Pons (tissue), 1 donor: ENCODE results near the gene TMED5.
"Not testable (repeated sequence)": the region's sequence is repeated elsewhere in the genome, so short reads cannot be mapped to it uniquely, and the experiment has no call there.

Source experiments
- DNase-seq: peaks from one replicate; pipeline ENCODE4 v3.0.0-alpha.2; 2016; ENCODE audit warnings: low spot score

The TMED5 gene

DNA sequence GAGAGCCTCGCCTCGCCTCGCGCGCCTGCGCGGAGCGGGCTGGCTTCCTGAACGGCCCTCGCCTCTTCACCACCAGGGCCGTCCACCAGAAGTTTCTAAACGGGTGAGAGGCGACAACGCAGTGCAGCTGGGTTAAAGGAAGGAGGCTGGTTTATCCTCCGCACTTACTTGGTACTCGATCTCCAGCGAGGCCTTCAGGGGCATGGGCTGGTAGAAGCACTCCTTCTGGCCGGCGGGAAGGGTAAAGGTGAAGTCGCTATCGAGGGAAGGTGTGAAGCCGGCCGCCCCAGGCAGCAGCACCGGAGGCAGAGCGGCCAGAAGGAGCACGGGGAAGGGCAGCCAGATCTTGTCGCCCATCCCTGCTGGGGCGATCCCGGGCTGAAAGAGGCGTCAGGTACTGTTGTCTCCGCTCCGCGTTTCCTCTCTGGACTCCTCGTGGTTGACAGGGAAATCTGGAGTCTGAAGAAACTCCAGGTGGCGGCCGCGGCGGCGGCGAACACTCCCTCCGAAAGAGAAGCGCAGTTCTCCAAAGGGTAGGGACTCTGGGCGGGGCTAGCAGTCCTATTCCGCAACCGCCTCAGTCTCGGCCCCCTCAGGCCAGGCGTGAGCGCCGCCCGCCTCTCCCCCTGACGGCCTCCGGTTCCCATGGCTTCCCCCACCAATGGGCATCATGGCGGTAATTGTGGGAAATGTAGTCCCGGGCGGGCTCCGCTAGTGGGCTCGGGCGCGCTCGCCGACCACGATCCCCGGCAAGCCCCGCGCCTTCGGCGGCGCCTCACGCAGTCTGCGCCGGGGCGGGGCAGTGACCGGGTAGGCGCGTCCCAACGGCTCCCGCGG, at the start of gene TMED5:
Gene TMED5, minus strand, starts transcription at position 528 of the 837 bp plus-strand sequence. Its CDS starts 171 bp downstream, at position 357.
- DNase-seq: peak; percentile 98

DNA sequence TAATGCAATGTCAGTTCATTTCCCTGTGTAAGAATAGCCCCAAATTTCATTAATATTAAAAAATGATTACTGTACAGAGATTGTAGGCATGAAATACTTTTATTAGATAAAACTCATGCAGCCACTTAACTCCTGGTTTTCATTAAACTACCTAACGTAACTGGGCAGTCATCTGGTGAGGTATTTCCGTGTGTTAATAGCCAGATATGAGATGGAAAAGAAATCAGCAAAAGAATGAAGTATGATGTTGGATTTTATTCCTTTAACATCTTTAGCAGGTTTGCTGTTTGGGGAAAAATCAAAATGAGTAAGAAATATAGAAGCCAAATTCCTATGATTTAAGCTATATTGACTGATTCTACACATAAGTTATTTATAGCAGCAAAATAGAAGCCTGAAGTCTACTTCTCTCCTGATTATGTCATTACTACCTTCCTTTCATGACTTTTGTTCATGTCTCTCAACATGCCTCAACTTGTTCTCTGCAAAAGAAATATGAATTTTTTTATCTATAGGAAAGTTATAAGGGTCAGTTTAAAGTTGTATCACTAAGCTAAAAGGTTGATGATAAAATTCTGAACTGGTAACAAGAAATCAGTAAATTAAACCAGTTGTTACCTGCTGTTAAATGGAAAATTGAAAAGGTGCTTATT, 42.9 kb upstream of the TMED5 start:
- no peak for DNase-seq

DNA sequence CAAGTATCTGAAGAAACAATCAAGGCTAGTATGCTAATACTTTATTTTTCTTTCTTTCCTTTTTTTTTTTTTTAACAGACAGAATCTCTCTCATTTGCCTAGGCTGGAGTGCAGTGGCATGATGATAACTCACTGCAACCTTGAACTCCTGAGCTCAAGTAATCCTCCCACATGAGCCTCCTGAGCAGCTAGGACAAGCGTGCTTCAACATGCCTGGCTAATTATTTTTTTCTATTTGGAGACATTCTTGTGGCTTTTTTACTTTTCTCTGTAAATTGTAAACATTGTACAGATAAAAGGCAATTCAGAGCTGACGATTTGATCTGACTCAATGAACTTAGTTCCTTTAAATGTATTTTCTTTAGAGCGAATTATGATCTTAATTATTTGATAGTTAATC, 41.7 kb upstream of the TMED5 start:
- no peak for DNase-seq

DNA sequence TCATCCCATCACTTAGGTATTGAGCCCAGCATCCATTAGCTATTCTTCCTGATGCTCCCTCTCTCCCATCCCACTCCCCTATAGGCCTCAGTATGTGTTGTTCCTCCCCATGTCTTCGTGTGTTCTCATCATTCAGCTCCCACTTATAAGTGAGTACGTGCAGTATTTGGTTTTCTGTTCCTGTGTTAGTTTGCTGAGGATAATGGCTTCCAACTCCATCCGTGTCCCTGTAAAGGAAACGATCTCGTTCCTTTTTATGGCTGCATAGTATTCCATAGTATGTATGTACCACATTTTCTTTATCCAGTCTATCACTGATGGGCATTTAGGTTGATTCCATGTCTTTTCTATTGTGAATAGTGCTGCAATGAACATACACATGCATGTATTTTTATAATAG, 40.5 kb upstream of the TMED5 start:
- DNase-seq: not testable (repeated sequence)

DNA sequence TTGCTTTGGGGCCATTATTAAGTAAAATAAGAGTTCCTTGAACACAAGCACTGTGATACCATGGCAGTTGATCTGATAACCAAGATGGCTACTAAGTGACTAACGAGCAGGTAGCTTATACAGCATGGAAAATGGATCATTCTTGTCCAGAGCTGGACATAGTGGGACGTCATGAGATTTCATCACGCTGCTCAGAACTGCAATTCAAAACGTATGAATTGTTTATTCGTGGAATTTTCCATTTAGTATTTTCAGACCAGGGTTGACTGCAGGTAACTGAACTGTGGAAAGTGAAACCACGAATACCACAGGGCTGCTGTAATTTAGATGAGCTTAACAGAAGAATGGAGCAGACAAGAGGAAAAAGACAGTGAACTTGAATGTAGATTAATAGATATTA, 39.2 kb upstream of the TMED5 start:
- no peak for DNase-seq

DNA sequence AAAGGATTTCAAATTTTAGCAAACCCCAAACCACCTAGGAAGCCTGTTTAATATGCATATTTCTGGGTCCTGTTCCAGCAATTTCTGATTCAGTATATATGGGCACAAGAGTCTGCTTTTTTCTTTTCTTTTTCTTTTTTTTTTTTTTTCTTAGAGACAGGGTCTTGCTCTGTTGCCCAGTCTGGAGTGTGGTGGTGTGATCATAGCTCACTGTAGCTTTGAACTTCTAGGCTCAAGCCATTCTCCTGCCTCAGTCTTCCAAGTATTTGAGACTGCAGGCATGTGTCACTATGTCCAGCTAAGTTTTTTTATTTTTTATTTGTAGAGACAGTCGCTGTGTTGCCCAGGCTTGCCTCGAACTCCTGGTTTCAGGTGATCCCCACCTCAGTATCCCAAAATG, 35.1 kb upstream of the TMED5 start:
- DNase-seq: no peak

DNA sequence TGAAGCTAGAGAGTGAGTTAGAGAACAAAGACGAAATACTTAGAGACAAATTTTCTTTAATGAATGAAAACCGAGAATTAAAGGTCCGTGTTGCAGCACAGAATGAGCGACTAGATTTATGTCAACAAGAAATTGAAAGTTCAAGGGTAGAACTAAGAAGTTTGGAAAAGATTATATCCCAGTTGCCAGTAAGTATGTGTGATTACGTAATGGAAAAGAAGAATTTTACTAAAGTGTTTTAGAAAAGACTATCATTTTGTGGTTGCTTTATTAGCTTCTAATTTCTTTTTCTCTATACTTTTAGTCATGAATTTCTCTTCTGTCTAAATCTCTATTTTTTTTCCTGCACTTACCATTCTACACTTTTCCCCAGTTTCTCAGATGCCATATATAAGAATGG, 27.0 kb upstream of the TMED5 start:
- DNase-seq: no peak

DNA sequence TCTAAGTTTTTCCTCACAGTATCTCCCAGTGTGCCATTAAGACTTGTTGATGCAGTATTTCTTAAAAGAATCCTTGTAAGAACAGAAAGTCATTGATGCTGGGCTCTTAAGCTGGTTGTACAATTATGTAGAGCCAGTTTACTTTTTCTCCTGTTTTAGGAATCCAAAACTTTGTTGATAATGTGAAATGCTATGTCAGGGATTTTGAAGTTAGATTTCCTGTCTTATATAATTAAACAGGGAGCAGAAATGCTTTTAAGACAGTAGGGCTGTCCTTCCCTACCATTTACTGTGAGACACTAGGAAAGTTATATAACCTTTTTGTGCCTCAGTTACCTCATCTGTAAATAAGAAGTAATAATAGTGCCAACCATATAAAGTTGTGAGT, 26.3 kb upstream of the TMED5 start:
- no peak for DNase-seq

DNA sequence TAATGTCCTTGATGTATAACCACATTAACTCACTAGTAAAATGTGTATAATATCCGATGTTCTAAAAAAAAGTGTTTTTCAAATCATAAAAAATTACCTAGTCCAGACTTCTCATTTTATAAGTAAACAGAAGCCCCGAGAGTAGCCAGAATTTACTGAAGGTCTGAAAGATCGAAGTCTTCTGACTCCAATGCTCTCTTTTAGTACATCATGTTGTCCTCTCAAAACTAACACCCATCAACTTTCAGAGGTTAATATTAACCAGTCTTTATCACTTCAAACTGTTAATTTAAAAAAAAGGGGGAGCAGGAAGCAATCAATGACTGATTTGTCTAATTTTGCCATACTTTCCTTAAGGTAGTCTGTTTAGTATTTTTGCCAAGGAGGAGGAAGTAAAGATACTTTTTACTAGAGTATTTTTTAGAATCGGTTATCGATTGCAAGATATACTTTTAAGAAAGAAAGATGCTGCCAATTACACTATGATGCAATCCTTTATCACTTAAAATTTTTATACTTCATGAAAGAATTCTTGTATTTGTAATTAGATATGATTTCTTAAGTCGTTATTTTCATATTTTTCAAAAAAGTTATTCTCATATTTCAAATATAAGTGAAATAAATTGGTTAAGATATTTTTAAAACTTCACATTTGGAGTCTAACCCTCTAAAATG, 25.8 kb upstream of the TMED5 start:
- DNase-seq: no peak

DNA sequence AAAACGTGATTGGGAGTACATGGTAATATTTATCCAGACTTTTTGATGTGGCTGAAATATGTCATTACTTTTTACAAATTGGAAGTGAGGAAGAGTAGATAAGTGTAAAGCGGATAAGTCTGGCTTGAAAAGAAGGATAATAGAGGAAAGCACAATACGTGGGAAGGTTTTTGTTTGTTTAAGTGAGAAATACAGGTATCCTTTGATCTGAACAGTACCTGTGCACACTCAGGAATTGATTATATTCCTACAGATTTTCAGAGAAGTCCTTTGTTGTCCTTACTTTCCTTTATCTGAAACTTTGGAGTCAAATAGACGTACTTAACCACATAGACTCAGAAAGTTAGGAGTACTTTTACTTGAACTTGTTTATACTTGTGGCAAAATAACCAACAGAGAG, 20.5 kb upstream of the TMED5 start:
- no peak for DNase-seq

DNA sequence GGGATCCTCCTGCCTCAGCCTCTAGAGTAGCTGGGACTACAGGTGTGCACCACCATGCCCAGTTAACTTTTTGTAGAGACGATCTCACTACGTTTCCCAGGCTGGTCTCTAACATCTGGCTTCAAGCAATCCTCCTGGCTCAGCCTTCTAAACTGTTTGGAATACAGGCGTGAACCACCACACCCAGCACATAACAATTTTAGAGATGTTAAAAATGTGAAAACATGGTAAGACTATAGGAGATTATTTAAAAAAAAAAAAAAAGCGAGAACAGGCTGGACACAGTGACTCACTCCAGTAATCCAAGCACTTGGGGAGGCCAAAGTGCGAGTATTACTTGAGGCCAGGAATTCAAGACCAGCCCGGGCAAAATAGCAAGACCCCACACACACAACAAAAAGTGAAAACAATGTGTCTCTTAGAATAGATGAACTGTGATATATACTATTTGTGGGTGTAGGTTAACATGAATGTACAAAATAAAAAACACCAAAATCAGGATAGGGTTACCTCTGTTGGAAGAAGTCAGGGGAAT, 19.9 kb upstream of the TMED5 start:
- no peak for DNase-seq

DNA sequence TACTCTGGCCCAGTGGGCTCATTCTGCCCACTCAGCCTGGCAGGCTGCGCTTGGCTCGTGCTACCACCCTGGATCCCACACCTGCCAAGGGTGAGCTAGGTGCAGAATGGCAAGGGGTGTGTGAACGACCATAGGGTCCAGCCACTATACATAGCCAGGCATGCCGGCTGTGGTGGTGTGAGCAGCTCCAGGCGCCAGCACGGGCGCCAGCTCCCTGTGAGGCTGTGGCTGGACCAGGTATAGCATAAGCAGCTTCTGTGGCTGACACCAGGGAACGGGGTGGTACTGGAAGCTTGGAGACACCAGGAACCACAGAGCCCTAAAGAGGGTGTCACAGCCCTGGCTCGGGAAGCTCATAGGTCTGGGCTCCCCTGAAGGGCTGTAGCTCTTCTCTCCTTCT, 18.9 kb upstream of the TMED5 start:
- no peak for DNase-seq

DNA sequence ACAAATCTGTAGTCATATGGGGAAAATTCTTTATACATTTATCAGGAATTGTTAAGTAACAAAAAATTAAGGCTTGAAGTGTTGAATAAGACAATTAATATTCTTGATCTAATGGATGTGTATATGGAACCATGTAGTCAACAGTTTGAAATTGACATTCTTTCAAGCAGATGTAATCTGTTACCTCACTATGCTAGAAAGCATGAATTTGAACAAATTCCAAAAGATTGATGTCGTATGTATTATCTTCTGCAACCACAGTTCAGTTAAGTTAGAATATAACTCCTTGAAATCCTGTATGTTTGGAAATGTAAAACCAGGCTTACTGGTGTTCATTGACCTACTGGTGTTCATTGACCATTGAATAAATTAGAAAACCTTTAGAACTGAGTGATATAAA, 16.4 kb upstream of the TMED5 start:
- no peak for DNase-seq

DNA sequence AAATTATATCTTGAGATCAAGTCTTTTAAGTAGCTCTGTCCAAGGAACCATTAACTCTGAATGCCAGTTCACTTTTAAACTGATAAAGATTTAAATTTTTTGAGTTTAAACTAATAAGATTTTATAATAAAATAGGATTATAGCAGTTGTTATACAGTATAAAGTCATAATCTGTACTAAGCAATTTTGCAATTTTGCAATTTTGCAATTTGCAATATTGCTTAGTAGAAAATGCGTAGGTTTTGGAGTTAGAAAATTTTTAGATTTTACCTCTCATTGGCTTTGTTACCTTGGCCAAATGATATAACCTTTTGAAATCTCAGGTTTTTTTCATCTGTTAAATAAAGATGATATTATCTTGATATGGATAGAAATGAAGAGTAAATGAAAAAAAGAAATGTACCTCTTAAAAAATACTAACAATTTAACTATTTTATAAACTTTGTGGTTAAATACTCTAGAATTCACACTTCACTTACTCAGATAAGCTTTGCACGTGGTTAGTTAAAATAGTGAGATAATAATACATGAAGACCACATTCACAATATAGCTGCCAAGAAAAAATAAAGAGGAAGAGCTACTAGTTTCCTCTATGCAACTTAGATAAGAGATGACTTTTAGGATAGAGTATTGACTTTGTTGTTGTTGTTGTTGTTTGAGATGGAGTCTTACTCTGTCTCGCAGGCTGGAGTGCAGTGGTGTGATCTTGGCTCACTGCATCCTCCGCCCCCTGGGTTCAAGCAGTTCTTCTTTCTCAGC, 14.2 kb upstream of the TMED5 start:
- DNase-seq: no peak

DNA sequence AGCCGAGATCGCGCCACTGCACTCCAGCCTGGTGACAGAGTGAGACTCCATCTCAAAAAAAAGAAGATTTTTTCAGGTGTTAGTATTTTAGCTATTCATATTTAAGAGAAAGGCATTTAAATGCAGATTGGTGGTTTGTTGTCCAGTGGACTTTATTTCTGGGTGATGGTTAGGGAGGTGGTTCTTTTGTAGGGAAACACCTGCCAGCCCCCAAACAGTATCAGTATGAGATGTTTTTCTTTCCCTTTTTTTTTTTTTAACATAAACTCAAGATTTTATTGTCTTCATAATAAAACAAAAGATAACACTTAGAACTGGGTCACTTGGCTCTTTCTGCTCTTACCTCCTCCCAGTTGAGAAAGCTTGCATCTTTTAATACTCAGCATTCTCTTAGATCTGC, 10.2 kb upstream of the TMED5 start:
- no peak for DNase-seq

DNA sequence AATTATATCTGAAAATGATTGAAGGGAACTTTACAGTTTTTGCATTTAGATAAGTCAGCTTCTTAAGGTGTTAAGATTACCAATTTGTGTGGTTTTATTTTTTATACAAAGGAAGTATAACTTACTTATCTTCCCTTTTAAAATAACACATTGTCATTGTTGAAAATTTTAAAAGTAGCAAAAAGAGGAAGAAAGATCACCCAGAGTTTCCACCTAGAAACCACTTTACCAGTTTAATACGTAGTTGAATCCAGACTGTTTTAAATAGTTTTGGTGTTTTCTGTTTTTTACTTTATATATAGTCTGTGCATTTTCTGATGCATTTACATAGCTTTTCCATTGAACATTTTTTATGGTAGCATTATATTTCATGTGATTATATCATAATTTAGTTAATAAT, 6.5 kb upstream of the TMED5 start:
- no peak for DNase-seq

DNA sequence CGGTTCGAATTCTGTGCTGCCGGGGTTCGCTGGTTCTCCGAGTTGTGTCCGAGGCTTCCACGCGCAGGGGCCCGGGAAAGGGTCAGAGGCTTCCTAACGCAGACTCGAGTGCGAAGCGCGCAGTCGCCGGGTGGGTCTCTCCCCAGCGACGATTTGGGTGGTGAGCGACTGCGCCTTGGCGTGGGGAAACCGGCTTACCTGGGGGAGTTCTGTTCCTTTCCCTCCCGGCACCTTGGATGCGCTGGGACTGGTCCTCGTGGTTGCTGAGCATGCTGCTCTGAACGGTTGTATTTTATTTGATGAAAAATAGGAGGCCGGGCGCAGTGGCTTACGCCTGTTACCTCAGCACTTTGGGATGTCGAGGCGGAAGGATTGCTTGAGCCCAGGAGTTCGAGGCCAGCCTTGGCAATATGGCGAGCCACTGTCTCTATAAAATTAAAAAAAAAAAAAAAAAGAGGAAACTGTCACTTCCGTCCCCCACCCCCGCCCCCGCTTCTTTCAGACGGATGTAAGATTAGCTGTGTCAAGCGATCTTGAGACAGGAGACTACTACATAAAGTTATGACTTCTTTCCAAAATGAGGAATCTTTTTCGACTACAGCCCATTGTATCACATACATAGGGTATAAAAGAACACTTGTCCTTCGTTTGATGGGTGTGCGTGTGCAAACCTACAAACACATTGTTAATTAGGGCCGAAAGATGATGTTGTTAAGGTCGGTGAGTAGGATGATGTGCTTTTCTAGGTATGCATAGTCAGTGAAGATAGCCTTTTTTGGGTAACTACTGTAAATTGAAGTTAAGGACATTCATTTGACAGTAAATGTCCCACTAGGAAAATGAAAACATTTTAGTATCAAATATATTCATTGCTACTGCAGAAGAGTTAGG, 755 bp upstream of the TMED5 start, which contains the start of gene CCDC18:
Gene CCDC18, plus strand, starts transcription at position 2 of the 891 bp plus-strand sequence. CDS start 2,638 bp downstream, outside the sequence.
- no peak for DNase-seq

DNA sequence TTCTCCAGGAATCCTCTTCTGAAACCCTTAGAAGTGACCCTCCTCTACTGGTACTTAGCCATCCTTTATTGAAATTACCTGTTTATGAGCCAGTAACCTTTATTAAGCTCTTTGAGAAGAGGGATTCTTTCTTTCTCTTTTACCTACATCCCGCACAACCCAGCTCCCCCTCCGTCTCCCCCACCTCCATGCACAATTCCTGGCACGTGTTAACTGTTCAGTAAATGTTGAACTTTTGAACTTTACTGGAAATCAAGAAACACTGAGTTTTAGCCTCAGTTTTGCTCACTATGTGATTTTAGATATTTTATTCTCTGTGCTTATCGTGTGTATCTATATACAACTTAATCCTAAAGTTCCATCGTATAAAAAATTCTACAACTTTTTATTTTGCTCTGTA, 1.8 kb downstream of the TMED5 start:
- DNase-seq: no peak

DNA sequence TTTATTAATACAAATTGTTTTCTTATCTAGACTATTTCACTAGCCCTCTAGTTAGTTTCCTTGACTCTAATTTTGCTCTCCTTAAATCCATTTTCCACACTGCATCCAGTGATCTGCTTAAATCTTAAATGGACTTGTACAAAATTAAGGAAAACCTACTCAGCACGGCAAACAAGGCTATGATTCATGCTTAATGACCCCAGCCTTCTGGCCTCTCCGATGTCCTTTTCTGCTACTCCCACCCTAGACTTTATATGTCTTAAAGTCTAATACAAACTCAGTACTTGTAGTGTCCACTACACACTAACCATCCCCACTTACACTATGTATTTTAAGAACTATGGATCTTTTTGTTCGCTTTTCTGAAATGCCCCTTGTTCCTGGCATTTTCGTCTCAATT, 2.2 kb downstream of the TMED5 start:
- no peak for DNase-seq

DNA sequence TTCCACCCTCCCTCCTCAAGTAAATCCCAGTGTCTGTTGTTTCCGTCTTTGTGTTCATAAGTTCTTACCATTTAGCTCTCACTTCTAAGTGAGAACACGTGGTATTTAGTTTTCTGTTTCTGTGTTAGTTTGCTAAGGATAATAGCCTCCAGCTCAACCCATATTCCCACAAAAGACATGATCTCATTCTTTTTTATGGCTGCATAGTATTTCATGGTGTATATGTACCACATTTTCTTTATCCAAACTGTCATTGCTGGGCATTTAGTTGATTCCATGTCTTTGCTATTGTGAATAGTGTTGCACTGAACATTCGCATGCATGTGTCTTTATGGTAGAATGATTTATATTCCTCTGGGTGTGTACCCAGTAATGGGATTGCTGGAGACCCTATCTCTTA, 5.6 kb downstream of the TMED5 start:
- not testable (repeated sequence) for DNase-seq

DNA sequence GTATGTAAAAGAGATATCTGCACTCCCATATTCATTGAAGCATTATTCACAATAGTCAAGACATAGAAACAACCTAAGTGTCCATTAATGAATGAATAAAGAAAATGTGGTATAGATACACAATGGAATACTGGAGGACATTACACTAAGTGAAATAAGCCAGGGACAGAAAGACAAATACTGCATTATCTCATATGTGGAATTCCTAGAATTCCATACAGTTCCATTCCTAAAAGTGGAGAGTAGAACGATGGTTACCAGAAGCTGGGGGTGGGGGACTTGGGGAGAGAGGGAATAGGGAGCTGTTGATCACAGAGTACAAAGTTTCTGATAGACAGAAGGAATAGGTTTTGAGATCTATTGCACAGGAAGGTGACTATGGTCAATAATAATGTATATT, 7.4 kb downstream of the TMED5 start:
- DNase-seq: no peak
